Stimulated activated CD8-positive, alpha-beta memory T cell treated with anti-CD3 and anti-CD28 coated beads, Interleukin-12 subunit alpha, Interleukin-12 subunit beta, amount 100 ng/mL, for 4 hours (primary cell): ENCODE measurements around the gene FAM168B.
"Not testable (repeated sequence)": the region's sequence is repeated elsewhere in the genome, so short reads cannot be mapped to it uniquely, and the experiment has no call there.

Experiments used
- DNase-seq: peaks from one replicate; pipeline ENCODE4 v3.0.0-alpha.2; 2020; ENCODE audit warnings: low read depth

Gene FAM168B

GRCh38 chr2:131103165-131103564 lies 9.9 kb upstream of the FAM168B start:
- DNase-seq, result no peak

GRCh38 chr2:131094463-131095281 lies 1.4 kb upstream of the FAM168B start:
- no peak for DNase-seq

GRCh38 chr2:131093696-131094462 lies 619 bp upstream of the FAM168B start:
- DNase-seq, result no peak

- DNase-seq, result no peak
Observed at GRCh38 chr2:131092458-131093005, 728 bp downstream of the FAM168B start.

- DNase-seq, result no peak
Observed at GRCh38 chr2:131085646-131086045, 7.6 kb downstream of the FAM168B start.

- DNase-seq, result no peak
Observed at GRCh38 chr2:131081190-131081589, 12.1 kb downstream of the FAM168B start.

GRCh38 chr2:131079931-131080330 lies 13.3 kb downstream of the FAM168B start:
- DNase-seq, result not testable (repeated sequence)

- no peak for DNase-seq
Observed at GRCh38 chr2:131077966-131078365, 15.3 kb downstream of the FAM168B start.

- no peak for DNase-seq
Observed at GRCh38 chr2:131077182-131077846, 15.9 kb downstream of the FAM168B start.

GRCh38 chr2:131076707-131077106 lies 16.6 kb downstream of the FAM168B start:
- DNase-seq, result no peak

GRCh38 chr2:131075578-131075977 lies 17.7 kb downstream of the FAM168B start:
- not testable (repeated sequence) for DNase-seq

- DNase-seq, result not testable (repeated sequence)
Observed at GRCh38 chr2:131068172-131068571, 25.1 kb downstream of the FAM168B start.

GRCh38 chr2:131067465-131068125 lies 25.7 kb downstream of the FAM168B start:
- no peak for DNase-seq

- no peak for DNase-seq
Observed at GRCh38 chr2:131064589-131065512, 28.4 kb downstream of the FAM168B start.

- DNase-seq, result no peak
Observed at GRCh38 chr2:131063501-131064283, 29.6 kb downstream of the FAM168B start.

- no peak for DNase-seq
Observed at GRCh38 chr2:131058920-131059319, 34.3 kb downstream of the FAM168B start.

- no peak for DNase-seq
Observed at GRCh38 chr2:131058214-131058843, 34.9 kb downstream of the FAM168B start.

- DNase-seq, result no peak
Observed at GRCh38 chr2:131056932-131057287, 36.4 kb downstream of the FAM168B start.

- DNase-seq, result no peak
Observed at GRCh38 chr2:131056204-131056931, 36.9 kb downstream of the FAM168B start.
